Smooth muscle cell of the umbilical artery (primary cell): ENCODE measurements around the gene HPS3. TPM values are rescaled to one million over a fixed set of nuclear protein-coding genes. Genes with fewer than 3 reads are reported as not detected.

Source experiments
- total RNA-seq: library from RNA; depleted of rRNA; stranded (reverse); fragments of >200 nt; gene quantifications from 2 replicates; pipeline ENCODE4 v1.2.3, GENCODE V29; 2014

The HPS3 gene, protein sequence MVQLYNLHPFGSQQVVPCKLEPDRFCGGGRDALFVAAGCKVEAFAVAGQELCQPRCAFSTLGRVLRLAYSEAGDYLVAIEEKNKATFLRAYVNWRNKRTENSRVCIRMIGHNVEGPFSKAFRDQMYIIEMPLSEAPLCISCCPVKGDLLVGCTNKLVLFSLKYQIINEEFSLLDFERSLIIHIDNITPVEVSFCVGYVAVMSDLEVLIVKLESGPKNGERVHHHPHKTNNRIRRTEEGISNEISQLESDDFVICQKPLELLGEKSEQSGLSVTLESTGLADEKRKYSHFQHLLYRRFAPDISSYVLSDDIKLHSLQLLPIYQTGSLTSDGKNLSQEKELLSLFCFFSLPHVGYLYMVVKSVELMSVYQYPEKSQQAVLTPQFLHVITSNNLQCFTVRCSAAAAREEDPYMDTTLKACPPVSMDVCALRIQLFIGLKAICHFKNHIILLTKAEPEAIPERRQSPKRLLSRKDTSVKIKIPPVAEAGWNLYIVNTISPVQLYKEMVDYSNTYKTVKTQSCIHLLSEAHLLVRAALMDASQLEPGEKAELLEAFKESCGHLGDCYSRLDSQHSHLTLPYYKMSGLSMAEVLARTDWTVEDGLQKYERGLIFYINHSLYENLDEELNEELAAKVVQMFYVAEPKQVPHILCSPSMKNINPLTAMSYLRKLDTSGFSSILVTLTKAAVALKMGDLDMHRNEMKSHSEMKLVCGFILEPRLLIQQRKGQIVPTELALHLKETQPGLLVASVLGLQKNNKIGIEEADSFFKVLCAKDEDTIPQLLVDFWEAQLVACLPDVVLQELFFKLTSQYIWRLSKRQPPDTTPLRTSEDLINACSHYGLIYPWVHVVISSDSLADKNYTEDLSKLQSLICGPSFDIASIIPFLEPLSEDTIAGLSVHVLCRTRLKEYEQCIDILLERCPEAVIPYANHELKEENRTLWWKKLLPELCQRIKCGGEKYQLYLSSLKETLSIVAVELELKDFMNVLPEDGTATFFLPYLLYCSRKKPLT
- total RNA-seq: 45.1 and 46.4 TPM in 2 replicates

GRCh38 chr3:149129326-149130205 lies at the start of gene HPS3:
Gene HPS3 (plus strand): TSS chr3:149129638. CDS start chr3:149129724, 86 bp downstream.

DNA sequence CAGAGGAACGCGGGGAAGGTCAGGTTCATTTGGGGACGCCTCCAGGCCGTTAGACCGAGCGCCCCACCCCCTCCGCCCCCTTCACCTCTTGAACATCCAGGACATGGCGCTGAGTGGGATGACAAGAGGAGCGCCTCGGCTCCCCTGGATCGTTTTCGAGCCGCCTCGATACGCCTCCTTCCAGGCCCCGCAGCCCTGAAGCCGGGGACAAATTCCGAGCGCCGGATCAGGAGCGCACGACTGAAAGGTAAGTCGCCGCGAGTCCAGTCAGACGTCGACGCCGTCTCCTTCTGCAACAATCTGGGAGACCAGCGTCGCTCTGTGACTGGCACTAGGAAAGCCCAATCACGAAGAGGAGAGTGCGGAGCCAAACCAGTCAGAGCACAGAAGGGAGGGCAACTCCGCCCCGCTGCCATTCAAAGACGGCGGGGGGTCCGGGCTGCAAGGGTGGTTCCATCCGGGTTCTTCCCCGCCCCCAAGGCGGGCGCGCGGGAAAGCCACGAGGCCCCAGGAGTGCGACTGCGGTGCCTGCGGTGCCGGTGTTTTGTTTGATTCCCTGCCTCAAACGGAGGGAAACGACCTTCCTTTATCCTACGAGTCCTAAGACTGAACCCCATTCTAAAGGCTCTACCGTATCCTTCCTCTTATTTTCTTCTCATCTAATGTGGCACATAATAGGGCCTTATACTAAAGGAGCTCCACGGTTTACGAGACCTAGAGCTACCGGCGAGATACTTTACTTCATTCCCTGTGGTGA lies 43.0 kb upstream of the HPS3 start, which contains the start of gene HLTF:
TSS of gene HLTF (minus strand) at position 302 of the 757 bp plus-strand sequence. CDS start at position 105, 197 bp downstream.

DNA sequence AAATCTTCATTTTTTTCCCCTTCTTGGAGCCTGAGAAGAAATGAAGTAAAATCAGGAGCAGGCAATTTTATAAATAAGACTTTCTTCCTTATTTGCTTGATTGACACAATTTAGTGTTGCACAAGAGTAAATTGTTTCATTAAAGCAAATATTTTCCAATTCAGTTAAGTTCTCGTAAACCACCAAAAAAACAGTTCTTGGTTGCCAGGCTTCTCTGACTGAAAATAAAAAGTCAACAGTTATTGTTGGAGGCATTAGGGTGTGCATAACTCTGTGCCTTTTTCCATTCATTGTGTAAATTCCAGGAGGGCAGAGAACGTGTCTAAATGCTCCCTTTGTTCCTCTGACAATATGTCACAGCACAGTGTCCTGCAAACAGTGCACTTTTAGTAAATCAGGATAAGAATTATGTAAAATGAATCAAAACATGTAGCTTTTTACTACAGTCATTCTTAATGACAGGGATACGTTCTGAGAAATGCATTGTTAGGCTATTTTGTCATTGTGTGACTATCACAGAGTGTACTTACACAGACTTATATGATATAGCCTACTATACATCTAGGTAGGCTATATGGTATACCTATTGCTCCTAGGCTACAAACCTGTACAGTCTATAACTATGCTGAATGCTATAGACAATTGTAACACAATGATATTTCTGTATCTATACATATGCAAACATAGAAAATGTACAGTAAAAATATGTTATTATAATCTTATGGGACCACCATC lies 92.5 kb downstream of the HPS3 start, which contains the start of gene CP:
TSS of gene CP (minus strand) at position 47 of the 735 bp plus-strand sequence. CDS start at position 10, 37 bp downstream.

Other genes with a start within 250 kb of the HPS3 start
- 38.3 and 39.7 TPM in 2 replicates for gene GYG1, start 138.1 kb upstream of the HPS3 start, total RNA-seq
- gene HLTF, start 43.1 kb upstream of the HPS3 start, total RNA-seq: 63.8 and 72.8 TPM in 2 replicates
- gene CP, start 92.2 kb downstream of the HPS3 start, total RNA-seq: not detected in 2 replicates
- under 0.01 and 0.46 TPM in 2 replicates for gene TM4SF18, start 204.0 kb downstream of the HPS3 start, total RNA-seq
- 17.5 and 59.2 TPM in 2 replicates for gene TM4SF1, start 248.0 kb downstream of the HPS3 start, total RNA-seq